ENCODE results near the gene IPO4. TPM values are rescaled to one million over a fixed set of nuclear protein-coding genes. Genes with fewer than 3 reads are reported as not detected.
"Not testable (repeated sequence)": the region's sequence is repeated elsewhere in the genome, so short reads cannot be mapped to it uniquely, and the experiment has no call there.

Gene IPO4
- total and polyA plus RNA-seq, 2 of the 13 experiments (the other 11 are each of a cell fraction or from before 2014, with no cell fraction given), result 39.0 to 179 TPM

- ATAC-seq; H3K27me3 ChIP-seq (ENCODE audit: control insufficient read depth in 1 of 2, insufficient read depth in 2 of 2, low read length in 2 of 2); CTCF ChIA-PET (ENCODE audit: low intra/inter-chr PET ratio, low total read pairs); H3K4me3 ChIP-seq (replicated peaks in 1 of 3; ENCODE audit: insufficient read depth in 1 of 3, low read depth in 2 of 3, low read length in 3 of 3); H3K9me3 ChIP-seq (ENCODE audit: low read length); in situ Hi-C loops (cut with HindIII; ENCODE audit: extremely low pct_ligation_motif_present, low pct_unique_long_range_greater_than_20kb); H3K79me2 ChIP-seq (ENCODE audit: insufficient read depth, low read length); DNase-seq (ENCODE audit: low spot score); FAIRE-seq; intact Hi-C loops (cut with micrococcal nuclease; ENCODE audit: unreplicated experiment); H2AFZ ChIP-seq (ENCODE audit: low read length); BruUV-seq (replicated peaks); H3K27ac ChIP-seq (ENCODE audit: extremely low read length, insufficient read depth, low read length); H3K4me2 ChIP-seq (ENCODE audit: low read depth, low read length); H3K9ac ChIP-seq (ENCODE audit: insufficient read depth, low read depth, low read length); H4K20me1 ChIP-seq (ENCODE audit: insufficient read depth, low read length): not testable (repeated sequence)
- 0 out of 2 replicates have a peak, but pooled peaks have one; percentile 27 for TF ChIP-seq RBFOX2 (IDR thresholded peaks at IDR 0.05; ENCODE audit: low read depth, low read length)
- 97% methylated on average over 8 of the region's 8 CpGs for WGBS (ENCODE audit: low lambda C conversion rate)
- peaks cover 18% of the 10 kb centered on the region for H3K4me1 ChIP-seq (ENCODE audit: insufficient read depth, low read length)
- POLR2A ChIA-PET, result interaction anchor here (1.2 to 2.9 kb wide), 6 partner anchors 10 to 88 kb away, joined by 3 to 23 read pairs (median 5); partner anchors contain the start of genes CHMP4A, DCAF11, IPO4 and MDP1
- H3K36me3 ChIP-seq (replicated peaks in 1 of 2; ENCODE audit: control insufficient read depth in 1 of 2, insufficient read depth in 2 of 2, low read length in 2 of 2), result peaks cover 22 to 28% of the 10 kb centered on the region in 2 experiments; a peak in 4 of 5 replicates
Measured at GRCh38 chr14:24202538-24202937, 13.9 kb upstream of the IPO4 start.

- Histone ChIP-seq H3K4me2 (ENCODE audit: low read depth, low read length) (peak overlapping the region; percentile 35), H2AFZ (ENCODE audit: low read length) (no peak overlapping the region), H3K9ac (ENCODE audit: insufficient read depth, low read depth, low read length) (peak overlapping the region; percentile 29; the same call in 1 of the 2 replicates), H3K36me3 (replicated peaks in 1 of 2; ENCODE audit: control insufficient read depth in 1 of 2, insufficient read depth in 2 of 2, low read length in 2 of 2) (peaks cover 6% of the 10 kb centered on the region in 2 experiments; a peak in 2 of 5 replicates), H3K27ac (ENCODE audit: extremely low read length, insufficient read depth, low read length) (peak overlapping the region; percentile 26), H3K4me3 (replicated peaks in 1 of 3; ENCODE audit: insufficient read depth in 1 of 3, low read depth in 2 of 3, low read length in 3 of 3) (no peak overlapping the region), H3K4me1 (ENCODE audit: insufficient read depth, low read length) (peaks cover 45% of the 10 kb centered on the region), H3K9me3 (ENCODE audit: low read length) (no peaks in the 10 kb centered on the region), H4K20me1 (ENCODE audit: insufficient read depth, low read length) (no peaks in the 10 kb centered on the region), H3K79me2 (ENCODE audit: insufficient read depth, low read length) (peaks cover 33% of the 10 kb centered on the region), H3K27me3 (ENCODE audit: control insufficient read depth in 1 of 2, insufficient read depth in 2 of 2, low read length in 2 of 2) (no peaks in the 10 kb centered on the region; a peak in 1 of 5 replicates)
- 92% methylated on average over 7 of the region's 7 CpGs for WGBS (ENCODE audit: low lambda C conversion rate)
- no peak for DNase-seq (ENCODE audit: low spot score)
- ChIA-PET CTCF (ENCODE audit: low intra/inter-chr PET ratio, low total read pairs) (interaction anchor here (0.6 kb wide), 1 partner anchor 153 kb away, joined by 3 read pairs; no protein-coding TSS in a partner anchor), POLR2A (interaction anchor here (1.0 to 4.7 kb wide), 9 partner anchors 8 to 101 kb away, joined by 3 to 44 read pairs (median 5); partner anchors contain the start of genes CHMP4A, DCAF11, DHRS1 and EMC9)
- no peak for FAIRE-seq
- ATAC-seq, result no peak
- intact Hi-C loops (cut with micrococcal nuclease; ENCODE audit: unreplicated experiment), result no loop called here
- BruUV-seq (replicated peaks), result no TSS peak
- in situ Hi-C loops (cut with HindIII; ENCODE audit: extremely low pct_ligation_motif_present, low pct_unique_long_range_greater_than_20kb), result no loop called here
- 0 out of 2 replicates have a peak, but pooled peaks have one; percentile 31 for TF ChIP-seq DRAP1 (CRISPR knock-in tag; IDR thresholded peaks at IDR 0.05)
- TF ChIP-seq ZNF605 (CRISPR knock-in tag; IDR thresholded peaks at IDR 0.05), result peak; percentile 66; the same call in 1 of the 2 replicates
- peak; percentile 36 for TF ChIP-seq PAXIP1 (CRISPR knock-in tag; conservative IDR thresholded peaks at IDR 0.05)
- TF ChIP-seq ZNF713 (CRISPR knock-in tag; IDR thresholded peaks at IDR 0.05), result 0 out of 2 replicates have a peak, but pooled peaks have one; percentile 53
- TF ChIP-seq ZBTB34 (CRISPR knock-in tag; IDR thresholded peaks at IDR 0.05), result no peak
- TF ChIP-seq ZNF766 (CRISPR knock-in tag; IDR thresholded peaks at IDR 0.05; ENCODE audit: borderline replicate concordance), result peak; percentile 42; the same call in 1 of the 2 replicates
Measured at GRCh38 chr14:24198814-24199524, 10.4 kb upstream of the IPO4 start.

All from HepG2 (cell line).